ENCODE data around the gene UNC5B.

Gene UNC5B

DNA sequence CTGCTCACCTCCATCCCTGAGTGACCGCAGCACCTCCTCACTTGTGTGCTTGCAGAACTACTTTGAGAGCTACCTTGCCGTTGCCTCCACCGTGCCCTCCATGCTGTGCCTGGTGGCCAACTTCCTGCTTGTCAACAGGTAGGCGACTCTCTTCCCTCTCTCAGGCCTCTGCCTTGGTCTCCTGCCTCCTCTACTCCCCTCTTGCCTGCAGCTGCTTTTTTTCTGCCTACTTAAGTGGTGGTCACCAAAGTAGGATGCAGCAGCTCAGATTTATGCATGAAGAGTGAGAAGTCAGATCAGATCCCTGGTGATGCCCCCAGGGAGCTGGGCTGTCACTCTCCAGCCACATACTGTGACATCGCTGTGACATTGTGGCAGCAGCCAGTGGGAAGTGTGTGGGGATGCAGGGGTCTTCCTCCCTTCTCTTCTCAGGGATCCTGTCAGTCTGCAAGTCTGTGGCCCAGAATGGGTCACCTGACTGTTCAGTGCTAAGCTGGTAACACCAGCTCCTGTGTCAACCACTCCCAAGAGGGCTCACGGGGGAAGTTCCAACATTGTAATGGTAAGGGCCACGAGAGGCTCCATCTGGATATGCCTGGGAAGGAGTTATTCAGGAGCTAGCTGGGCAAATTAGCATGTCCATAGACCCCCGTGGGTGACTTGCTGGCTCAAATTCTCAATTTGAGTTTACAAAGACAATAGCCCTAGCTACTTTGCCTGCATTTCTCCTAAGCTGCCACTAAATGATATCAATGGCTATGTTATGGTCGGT is 132.0 kb downstream of the UNC5B start:
- DNase-seq (ENCODE audit: low spot score), result no peak

- DNase-seq (ENCODE audit: low spot score), result no peak
Observed at GRCh38 chr10:71344993-71345480, 132.7 kb downstream of the UNC5B start.

GRCh38 chr10:71345694-71346093 is 133.3 kb downstream of the UNC5B start:
- DNase-seq (ENCODE audit: low spot score), result no peak

GRCh38 chr10:71346731-71347130 is 134.4 kb downstream of the UNC5B start:
- no peak for DNase-seq (ENCODE audit: low spot score)

DNA sequence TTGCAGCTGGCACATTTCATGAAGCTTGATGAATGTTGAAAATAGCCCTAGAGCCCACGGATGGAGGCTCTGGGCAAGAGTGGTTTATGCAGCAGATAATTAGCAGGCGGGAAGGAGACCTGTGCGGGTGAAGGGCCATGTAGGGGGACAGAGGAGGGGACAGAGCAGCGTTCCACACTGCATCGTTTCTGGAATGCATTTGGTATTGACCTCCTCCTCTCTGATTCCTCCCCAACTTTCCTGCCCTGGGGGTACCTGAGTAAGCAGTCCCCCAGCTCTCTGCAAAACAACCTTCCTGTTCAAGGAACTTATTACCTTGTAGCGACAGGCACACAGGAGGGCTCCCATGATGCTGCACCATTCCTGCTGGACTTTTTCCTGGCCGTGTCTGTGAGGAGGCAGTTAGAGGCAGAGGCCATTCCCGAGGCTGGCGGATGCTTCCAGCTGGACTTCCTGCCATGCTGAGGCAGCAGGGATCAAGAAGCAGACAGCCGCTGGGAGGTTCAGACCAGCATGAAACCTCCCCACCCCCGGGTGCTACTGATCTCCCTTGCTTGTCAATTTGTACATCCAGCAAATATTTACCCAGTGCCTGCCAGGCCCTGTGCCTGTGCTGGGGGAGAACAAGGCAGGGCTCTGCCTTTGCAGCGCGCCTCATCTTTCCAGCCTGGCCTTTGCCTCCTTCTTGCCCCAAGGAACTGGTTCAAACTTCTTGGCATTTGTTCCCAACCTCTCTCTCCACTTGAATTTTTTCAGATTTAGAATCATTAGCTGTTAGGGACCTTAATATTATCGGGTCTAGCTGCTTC is 135.4 kb downstream of the UNC5B start:
- DNase-seq (ENCODE audit: low spot score), result no peak

GRCh38 chr10:71348850-71349249 is 136.5 kb downstream of the UNC5B start:
- no peak for DNase-seq (ENCODE audit: low spot score)

GRCh38 chr10:71349406-71349805 is 137.0 kb downstream of the UNC5B start:
- DNase-seq (ENCODE audit: low spot score), result no peak

DNA sequence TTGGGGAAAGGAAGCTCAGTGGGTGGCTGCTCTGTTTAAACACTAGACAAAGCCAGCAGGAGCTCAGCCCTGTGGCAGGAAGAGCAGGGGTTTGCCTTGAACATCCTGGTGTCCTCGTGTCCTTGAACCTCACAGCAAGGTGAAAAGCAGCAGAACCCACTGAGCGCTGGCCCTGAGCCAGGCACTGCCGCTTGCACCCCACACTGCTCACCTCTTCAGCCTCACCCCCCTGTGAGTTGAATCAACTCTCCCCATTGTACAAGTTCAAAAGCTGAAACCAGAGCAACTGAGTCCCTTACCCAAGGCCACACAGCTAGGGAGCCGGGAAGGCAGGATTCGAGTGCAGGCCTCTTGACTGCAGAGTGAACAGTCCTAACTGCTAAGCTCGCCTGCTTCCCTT is 138.7 kb downstream of the UNC5B start:
- no peak for DNase-seq (ENCODE audit: low spot score)

- no peak for DNase-seq (ENCODE audit: low spot score)
Observed at GRCh38 chr10:71351628-71352319, 139.4 kb downstream of the UNC5B start.

All from CD4-positive, alpha-beta T cell treated with Interleukin-6 at 100 ng/mL for 8 hours (primary cell).